Cerebellar cortex (tissue), 1 donor: ENCODE results near the gene RHOXF2.

Source experiments
- DNase-seq: peaks from one replicate; pipeline ENCODE4 v3.0.0-alpha.2; 2015; ENCODE audit warnings: low spot score

RHOXF2 gene

DNA sequence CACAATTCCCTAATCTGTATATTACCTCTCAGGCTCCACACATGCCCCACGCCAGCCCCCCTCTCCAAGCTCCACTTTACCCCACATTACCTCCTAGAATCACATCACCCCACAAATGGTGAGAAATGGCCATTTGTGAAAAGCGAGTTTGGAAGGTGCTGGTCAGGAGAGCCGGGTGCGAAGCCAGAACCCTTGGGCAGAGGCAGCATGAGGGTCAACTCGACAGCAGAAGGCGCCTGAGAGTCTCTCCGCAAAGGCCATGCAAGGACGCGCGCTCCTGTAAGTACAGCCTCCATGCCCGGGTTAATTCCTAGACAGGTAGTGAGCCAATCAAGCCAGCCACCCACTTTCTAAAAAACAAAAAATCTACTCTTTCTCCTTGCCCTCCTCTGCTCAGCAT is 42.4 kb downstream of the RHOXF2 start:
- DNase-seq = no peak

DNA sequence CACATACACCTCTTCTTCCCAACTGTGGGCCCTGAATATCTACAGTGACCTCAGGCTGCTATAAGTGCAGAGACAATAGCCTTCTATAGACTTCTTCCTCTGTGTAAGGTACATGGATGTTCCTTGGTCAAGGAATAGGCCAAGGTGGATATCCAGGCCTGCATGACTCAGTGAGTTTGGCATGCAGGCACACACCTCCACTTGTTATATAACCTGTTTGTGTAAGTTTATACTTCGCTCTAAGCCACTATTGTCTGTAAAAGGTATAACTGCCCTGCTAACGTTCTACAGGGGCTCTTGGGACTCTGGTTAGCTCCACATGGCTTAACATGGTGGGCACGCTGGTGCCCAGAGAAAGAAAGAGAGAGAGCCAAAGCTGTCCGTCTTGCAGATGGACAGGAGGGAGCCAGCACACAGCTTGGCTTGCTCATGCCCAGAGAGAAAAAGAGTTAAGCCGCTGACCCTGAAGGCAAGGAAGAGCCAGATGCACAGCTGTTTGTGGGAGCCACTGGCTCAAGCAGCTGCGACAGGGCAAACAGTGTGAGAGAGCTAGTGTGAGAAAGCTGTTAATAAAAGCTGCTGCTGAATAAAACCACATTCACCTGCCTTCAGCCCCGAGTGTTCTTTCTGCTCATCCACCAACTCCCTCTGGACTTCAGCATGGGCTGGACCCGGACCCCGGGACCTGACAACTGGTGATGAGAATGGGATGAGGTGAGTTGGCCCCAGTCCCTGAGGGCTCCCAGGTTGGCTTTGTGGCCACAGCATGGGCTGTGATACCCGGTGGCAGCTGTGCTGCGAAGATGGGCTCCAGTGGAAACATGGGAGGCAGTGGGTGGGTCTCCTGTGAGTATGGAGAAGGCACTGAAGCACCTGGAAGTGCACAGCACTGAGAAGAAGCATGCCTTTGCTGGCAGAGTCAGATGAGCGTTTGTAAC is 47.7 kb downstream of the RHOXF2 start:
- no peak for DNase-seq

DNA sequence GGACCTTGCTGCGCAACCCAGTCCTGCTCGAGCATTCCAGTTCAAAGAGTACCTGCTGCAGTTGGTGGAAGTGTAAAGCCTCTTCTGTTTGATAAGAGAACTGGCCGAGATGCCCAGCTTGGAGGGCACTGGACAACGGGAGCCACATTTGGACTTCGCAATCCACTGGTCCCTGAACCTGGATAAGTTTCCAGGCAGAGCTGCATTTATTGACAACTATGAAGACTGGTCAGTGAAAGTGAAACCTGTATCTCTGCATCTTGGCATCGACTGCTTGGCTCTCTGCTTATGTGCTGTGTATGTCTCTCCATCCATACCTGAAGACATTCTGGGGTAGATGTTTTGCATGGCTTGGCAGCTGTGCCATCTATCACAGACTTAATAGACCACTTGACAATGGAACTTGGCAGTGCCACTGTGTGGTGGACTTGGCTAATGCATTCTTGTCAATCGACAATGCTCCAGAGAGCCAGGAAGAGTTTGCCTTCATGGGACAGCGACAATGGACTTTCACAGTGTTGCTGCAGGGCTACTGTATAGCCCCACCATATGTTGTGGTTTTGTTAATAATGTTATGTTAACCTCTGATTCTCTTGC is 48.7 kb downstream of the RHOXF2 start:
- no peak for DNase-seq

DNA sequence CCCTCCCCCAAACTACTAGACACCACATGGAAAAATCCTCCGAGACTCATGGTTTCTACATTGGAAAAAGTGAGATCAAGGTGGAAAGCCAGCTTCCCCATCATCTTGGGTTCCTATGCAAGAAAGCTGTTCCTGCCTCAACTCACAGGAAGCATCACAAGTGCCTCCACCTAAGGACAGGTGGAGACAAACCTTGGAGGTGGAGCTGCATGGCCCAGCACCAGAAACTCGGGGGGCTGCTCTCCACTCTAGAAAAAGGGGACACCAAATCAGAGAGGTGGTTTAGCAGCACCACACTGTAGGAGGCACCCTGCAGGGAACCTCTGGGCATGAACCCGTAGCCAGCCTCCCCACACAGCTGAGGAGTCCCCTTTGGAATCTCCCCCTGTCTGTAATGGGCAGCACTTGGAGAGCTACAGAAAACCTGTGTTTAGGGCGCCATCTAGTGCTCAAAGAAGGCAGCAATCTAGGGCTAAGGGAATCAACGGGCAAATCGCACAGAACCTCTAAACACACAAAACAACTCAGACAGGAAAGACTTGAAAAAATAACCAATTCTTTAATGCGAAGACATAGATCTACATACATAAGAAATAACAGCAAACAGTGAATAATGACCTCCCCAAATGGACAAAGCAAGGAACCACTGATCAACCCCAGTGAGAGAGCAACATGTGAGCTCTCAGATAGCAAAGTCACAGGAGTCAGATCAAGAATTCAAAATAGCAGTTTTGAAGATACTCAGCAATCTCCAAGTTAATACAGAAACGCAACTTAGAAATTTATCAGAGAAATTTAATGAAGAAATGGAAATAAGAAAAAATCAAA is 55.2 kb downstream of the RHOXF2 start:
- DNase-seq = peak; percentile 66
